KMS-11 (cell line): Measurements from ENCODE around the gene SPSB3.
"Not testable (repeated sequence)": the region's sequence is repeated elsewhere in the genome, so short reads cannot be mapped to it uniquely, and the experiment has no call there.

Experiments used
- H2AFZ ChIP-seq: fragments of 200-600 bp; sonication (generic); 2 replicates; pipeline ENCODE4 v1.6.1; 2016; ENCODE audit warnings: antibody characterized with exemption, mixed run types, low read depth
- H3K27ac ChIP-seq: fragments of 200-600 bp; sonication (generic); 2 replicates; pipeline ENCODE4 v1.6.1; 2016; ENCODE audit warnings: mild to moderate bottlenecking, mixed run types
- H3K27me3 ChIP-seq: fragments of 200-600 bp; sonication (generic); 2 replicates; pipeline ENCODE4 v1.6.1; 2017; ENCODE audit warnings: mild to moderate bottlenecking, low read depth, mixed run types, moderate library complexity; ENCODE audit not compliant: insufficient read depth
- H3K36me3 ChIP-seq: fragments of 200-600 bp; sonication (generic); 2 replicates; pipeline ENCODE4 v1.6.1; 2017; ENCODE audit warnings: mild to moderate bottlenecking, mixed run types; ENCODE audit not compliant: insufficient read depth
- H3K4me1 ChIP-seq: fragments of 200-600 bp; sonication (generic); 2 replicates; pipeline ENCODE4 v1.6.1; 2016; ENCODE audit warnings: mild to moderate bottlenecking, low read depth, mixed run types; ENCODE audit not compliant: poor library complexity, severe bottlenecking
- H3K4me2 ChIP-seq: fragments of 200-600 bp; sonication (generic); 2 replicates; pipeline ENCODE4 v1.7.0; 2016; ENCODE audit warnings: mild to moderate bottlenecking, mixed run types
- H3K4me3 ChIP-seq: fragments of 200-600 bp; sonication (generic); IDR thresholded peaks from 2 replicates; pipeline ENCODE4 v1.6.1; 2017; ENCODE audit warnings: low read depth, low read length, mixed read lengths; ENCODE audit not compliant: insufficient read depth
- H3K79me2 ChIP-seq: fragments of 200-600 bp; sonication (generic); 2 replicates; pipeline ENCODE4 v1.6.1; 2016; ENCODE audit warnings: low read depth, mixed run types; ENCODE audit not compliant: insufficient read depth
- H3K9ac ChIP-seq: fragments of 200-600 bp; sonication (generic); 2 replicates; pipeline ENCODE4 v1.6.1; 2016; ENCODE audit warnings: mild to moderate bottlenecking, mixed run types
- H4K20me1 ChIP-seq: fragments of 200-600 bp; sonication (generic); 2 replicates; pipeline ENCODE4 v1.6.1; 2016; ENCODE audit warnings: mild to moderate bottlenecking, mixed run types; ENCODE audit not compliant: insufficient read depth
- TF ChIP-seq, protein P1 (sequence below): fragments of 200-600 bp; sonication (generic); conservative IDR thresholded peaks from 2 replicates; pipeline ENCODE4 v1.6.1; 2017; ENCODE audit warnings: low read depth, mild to moderate bottlenecking, antibody characterized with exemption, low read length, moderate library complexity, mixed read lengths

SPSB3 gene

DNA sequence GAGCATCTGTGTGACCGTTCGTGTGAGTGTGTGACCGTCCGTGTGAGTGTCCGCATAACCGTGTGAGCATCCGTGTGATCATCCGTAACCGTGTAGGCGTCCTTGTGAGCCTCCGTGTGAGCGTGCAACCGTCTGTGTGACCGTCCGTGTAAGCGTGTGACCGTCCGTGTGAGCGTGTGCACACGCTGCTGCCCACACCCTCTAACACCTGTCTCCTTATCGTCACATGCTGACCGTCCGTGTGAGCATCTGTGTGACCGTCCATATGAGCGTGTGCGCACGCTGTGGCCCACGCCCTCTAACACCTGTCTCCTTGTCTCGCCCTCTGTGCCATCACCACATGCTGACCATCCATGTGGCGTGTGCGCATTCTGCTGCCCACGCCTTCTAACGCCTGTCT, 42.1 kb downstream of the SPSB3 start:
- Histone ChIP-seq H3K4me2 (no peak overlapping the region), H3K9ac (no peak overlapping the region), H3K4me3 (no peak overlapping the region), H3K4me1 (no peaks in the 10 kb centered on the region), H2AFZ (no peak overlapping the region), H4K20me1 (no peaks in the 10 kb centered on the region), H3K27me3 (no peaks in the 10 kb centered on the region), H3K79me2 (no peaks in the 10 kb centered on the region), H3K27ac (no peak overlapping the region), H3K36me3 (no peaks in the 10 kb centered on the region)
- TF ChIP-seq, protein P1, sequence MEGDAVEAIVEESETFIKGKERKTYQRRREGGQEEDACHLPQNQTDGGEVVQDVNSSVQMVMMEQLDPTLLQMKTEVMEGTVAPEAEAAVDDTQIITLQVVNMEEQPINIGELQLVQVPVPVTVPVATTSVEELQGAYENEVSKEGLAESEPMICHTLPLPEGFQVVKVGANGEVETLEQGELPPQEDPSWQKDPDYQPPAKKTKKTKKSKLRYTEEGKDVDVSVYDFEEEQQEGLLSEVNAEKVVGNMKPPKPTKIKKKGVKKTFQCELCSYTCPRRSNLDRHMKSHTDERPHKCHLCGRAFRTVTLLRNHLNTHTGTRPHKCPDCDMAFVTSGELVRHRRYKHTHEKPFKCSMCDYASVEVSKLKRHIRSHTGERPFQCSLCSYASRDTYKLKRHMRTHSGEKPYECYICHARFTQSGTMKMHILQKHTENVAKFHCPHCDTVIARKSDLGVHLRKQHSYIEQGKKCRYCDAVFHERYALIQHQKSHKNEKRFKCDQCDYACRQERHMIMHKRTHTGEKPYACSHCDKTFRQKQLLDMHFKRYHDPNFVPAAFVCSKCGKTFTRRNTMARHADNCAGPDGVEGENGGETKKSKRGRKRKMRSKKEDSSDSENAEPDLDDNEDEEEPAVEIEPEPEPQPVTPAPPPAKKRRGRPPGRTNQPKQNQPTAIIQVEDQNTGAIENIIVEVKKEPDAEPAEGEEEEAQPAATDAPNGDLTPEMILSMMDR, result no peak

DNA sequence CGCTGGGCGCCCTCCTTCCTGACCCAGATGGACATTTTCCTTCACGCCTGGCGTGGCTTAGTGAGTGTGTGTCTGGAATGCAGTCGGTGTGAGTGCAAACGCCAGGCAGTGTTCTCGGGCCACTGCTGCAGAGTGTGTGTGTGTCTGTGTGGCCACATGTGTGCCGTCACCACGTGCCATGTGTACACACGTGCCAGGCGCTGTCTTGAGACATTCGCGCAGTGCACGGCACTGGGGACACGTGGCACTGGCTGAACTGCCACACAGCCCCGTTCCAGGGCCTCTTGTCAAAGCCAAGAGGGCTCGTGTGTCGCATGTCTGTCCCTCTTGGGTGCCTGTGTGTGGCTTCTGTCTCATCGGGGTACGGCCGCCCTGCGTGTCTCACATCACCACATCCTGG, 47.6 kb downstream of the SPSB3 start:
- Histone ChIP-seq H3K79me2 (no peaks in the 10 kb centered on the region), H3K4me1 (no peaks in the 10 kb centered on the region), H3K27ac (no peak overlapping the region), H3K4me3 (no peak overlapping the region), H3K9ac (no peak overlapping the region), H4K20me1 (no peaks in the 10 kb centered on the region), H2AFZ (no peak overlapping the region), H3K27me3 (no peaks in the 10 kb centered on the region), H3K4me2 (no peak overlapping the region), H3K36me3 (no peaks in the 10 kb centered on the region)
- TF ChIP-seq, protein P1, result no peak

DNA sequence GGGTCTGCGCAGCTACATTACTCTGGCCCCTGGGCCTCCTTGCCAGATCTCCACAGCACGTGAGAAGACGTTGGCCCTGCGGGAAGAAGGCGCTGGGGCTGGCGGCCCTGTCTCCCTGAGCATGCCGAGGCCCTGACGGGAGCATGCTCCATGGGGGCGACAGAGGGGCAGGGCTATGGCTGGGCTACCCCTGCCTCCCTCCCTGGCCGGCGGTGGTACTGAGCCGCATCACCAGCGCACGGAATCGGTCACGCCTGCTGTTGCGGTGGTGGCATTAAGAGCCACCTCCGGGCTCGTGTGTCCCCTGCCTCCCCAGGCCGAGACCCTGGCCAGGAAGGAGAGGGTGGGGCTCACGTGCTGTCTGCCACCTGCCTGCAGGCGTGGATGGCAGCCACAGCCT, 48.2 kb downstream of the SPSB3 start:
- no peaks in the 10 kb centered on the region for H4K20me1 ChIP-seq
- no peaks in the 10 kb centered on the region for H3K36me3 ChIP-seq
- TF ChIP-seq, protein P1, result no peak

DNA sequence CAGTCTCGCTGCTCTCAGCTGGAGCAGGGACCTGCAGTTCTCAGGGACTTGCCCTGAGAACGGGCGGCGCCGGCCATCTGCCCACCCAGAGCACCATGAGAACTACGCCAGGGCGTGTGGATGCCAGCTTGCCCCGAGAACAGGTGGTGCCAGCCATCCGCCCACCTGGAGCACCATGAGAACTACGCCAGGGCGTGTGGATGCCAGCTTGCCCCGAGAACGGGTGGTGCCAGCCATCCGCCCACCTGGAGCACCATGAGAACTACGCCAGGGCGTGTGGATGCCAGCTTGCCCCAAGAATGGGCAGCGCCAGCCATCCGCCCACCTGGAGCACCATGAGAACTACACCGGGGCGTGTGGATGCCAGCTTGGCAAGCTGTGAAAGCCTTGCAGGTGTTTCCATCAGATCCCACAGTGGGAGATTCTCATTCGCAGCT, 49.8 kb downstream of the SPSB3 start:
- not testable (repeated sequence) for H3K79me2 ChIP-seq, H4K20me1 ChIP-seq, H3K4me2 ChIP-seq, H3K4me1 ChIP-seq, H3K9ac ChIP-seq, H3K4me3 ChIP-seq, H3K36me3 ChIP-seq, H2AFZ ChIP-seq, H3K27me3 ChIP-seq, H3K27ac ChIP-seq

More for the DNA sequence above, 48.2 kb downstream of the SPSB3 start:
- H3K27ac ChIP-seq, result no peak overlapping the region
- H3K27me3 ChIP-seq, result no peaks in the 10 kb centered on the region
- no peak overlapping the region for H2AFZ ChIP-seq
- no peak overlapping the region for H3K9ac ChIP-seq
- no peak overlapping the region for H3K4me2 ChIP-seq
- no peaks in the 10 kb centered on the region for H3K4me1 ChIP-seq
- H3K4me3 ChIP-seq, result no peak overlapping the region
- H3K79me2 ChIP-seq, result no peaks in the 10 kb centered on the region

DNA sequence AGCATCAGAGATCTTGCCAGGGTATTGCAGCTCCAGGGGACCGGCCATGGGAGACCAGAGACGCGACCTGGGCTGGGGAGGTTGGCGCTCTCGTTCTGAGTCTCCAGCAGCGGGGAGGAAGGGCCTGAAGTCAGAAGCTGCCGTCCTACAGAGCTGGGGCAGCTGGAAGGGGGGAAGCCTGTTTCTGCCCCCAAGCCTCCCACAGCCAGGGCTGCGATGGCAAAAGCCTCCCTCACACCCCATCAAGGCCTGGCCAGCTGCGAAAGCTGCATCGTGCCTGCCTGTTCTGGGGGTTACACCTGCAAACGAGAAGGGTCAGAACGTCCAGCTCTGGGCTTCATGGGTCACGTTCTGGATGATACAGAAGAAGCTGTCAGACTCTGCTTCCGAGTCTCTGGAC, 50.3 kb downstream of the SPSB3 start:
- H3K36me3 ChIP-seq, result no peaks in the 10 kb centered on the region
- no peak overlapping the region for H3K4me3 ChIP-seq
- H3K4me1 ChIP-seq, result no peaks in the 10 kb centered on the region
- no peaks in the 10 kb centered on the region for H3K27me3 ChIP-seq
- H4K20me1 ChIP-seq, result no peaks in the 10 kb centered on the region
- TF ChIP-seq, protein P1, result no peak
- no peak overlapping the region for H3K9ac ChIP-seq
- no peaks in the 10 kb centered on the region for H3K79me2 ChIP-seq
- H2AFZ ChIP-seq, result no peak overlapping the region
- no peak overlapping the region for H3K27ac ChIP-seq
- no peak overlapping the region for H3K4me2 ChIP-seq
